PC-3 (cell line): ENCODE measurements around the gene ANKRD37. TPM values are rescaled to one million over a fixed set of nuclear protein-coding genes. Genes with fewer than 3 reads are reported as not detected.

Source experiments
- ATAC-seq: fragments of 200-7000 bp; cut with Tn5 transposase; 2 replicates; pipeline ENCODE4 v1.9.1; 2020; ENCODE audit warnings: mild to moderate bottlenecking, moderate library complexity
- BruUV-seq: library from RNA; stranded (reverse); fragments of 400-500 nt; replicated peaks from 2 replicates; lab custom pipeline; 2021; lab: Mats Ljungman, UMichigan
- CTCF ChIA-PET: fragments of 300-600 bp; sonication (Branson Sonifier 250); formaldehyde crosslinking; loops from one replicate; lab custom pipeline; 2022; ENCODE audit warnings: antibody characterized with exemption; lab: Charles Lee
- POLR2A ChIA-PET: fragments of 300-600 bp; sonication (Branson Sonifier 250); formaldehyde crosslinking; loops from one replicate; lab custom pipeline; 2022; ENCODE audit warnings: antibody characterized with exemption; ENCODE audit not compliant: unreplicated experiment; lab: Charles Lee
- DNase-seq: peaks from one replicate; pipeline ENCODE4 v3.0.0-alpha.2; 2015
- H2AFZ ChIP-seq: fragments of 300-600 bp; sonication (generic); 2 replicates; pipeline ENCODE4 v1.6.0; 2016; ENCODE audit warnings: antibody characterized with exemption, low read length
- H3F3A ChIP-seq: fragments of 300-600 bp; sonication (generic); one replicate; pipeline ENCODE4 v1.6.0; 2017; ENCODE audit warnings: antibody characterized with exemption, low read length, control low read depth, mild to moderate bottlenecking; ENCODE audit not compliant: unreplicated experiment
- H3K27ac ChIP-seq: fragments of 300-600 bp; sonication (generic); 2 replicates; pipeline ENCODE4 v1.5.1; 2016; ENCODE audit warnings: mild to moderate bottlenecking, low read length
- H3K27me3 ChIP-seq: fragments of 300-600 bp; sonication (generic); 2 replicates; pipeline ENCODE4 v1.6.1; 2016; ENCODE audit warnings: low read length, mixed read lengths
- H3K36me3 ChIP-seq: fragments of 300-600 bp; sonication (generic); 2 replicates; pipeline ENCODE4 v1.6.1; 2016; ENCODE audit warnings: low read depth, mixed run types, low read length, mixed read lengths
- H3K4me1 ChIP-seq: fragments of 300-600 bp; sonication (generic); 2 replicates; pipeline ENCODE4 v1.5.1; 2016; ENCODE audit warnings: low read length; ENCODE audit not compliant: insufficient read depth
- H3K4me2 ChIP-seq: fragments of 300-600 bp; sonication (generic); 2 replicates; pipeline ENCODE4 v1.6.0; 2016; ENCODE audit warnings: low read length
- H3K4me3 ChIP-seq: fragments of 300-600 bp; sonication (generic); 2 replicates; pipeline ENCODE4 v1.5.1; 2016; ENCODE audit warnings: mild to moderate bottlenecking, low read length, mixed read lengths
- H3K79me2 ChIP-seq: fragments of 300-600 bp; sonication (generic); 2 replicates; pipeline ENCODE4 v1.6.1; 2017; ENCODE audit warnings: low read length, mixed read lengths
- H3K9ac ChIP-seq: fragments of 300-600 bp; sonication (generic); 2 replicates; pipeline ENCODE4 v1.6.0; 2016; ENCODE audit warnings: mild to moderate bottlenecking, low read length
- H3K9me2 ChIP-seq: fragments of 300-600 bp; sonication (generic); replicated peaks from 2 replicates; pipeline ENCODE4 v1.6.1; 2016; ENCODE audit warnings: mixed run types, low read length, mixed read lengths
- H3K9me3 ChIP-seq: fragments of 300-600 bp; sonication (generic); 2 replicates; pipeline ENCODE4 v1.6.1; 2016; ENCODE audit warnings: low read length, mixed read lengths
- H4K20me1 ChIP-seq: fragments of 300-600 bp; sonication (generic); 2 replicates; pipeline ENCODE4 v1.6.1; 2016; ENCODE audit warnings: low read length, mixed read lengths
- EZH2 ChIP-seq: fragments of 300-600 bp; sonication (generic); IDR thresholded peaks from one replicate; pipeline ENCODE4 v1.6.1; 2017; ENCODE audit warnings: antibody characterized with exemption, mild to moderate bottlenecking, low read length; ENCODE audit not compliant: unreplicated experiment
- EZH2phosphoT487 ChIP-seq: fragments of 300-600 bp; sonication (generic); IDR thresholded peaks from 2 replicates; pipeline ENCODE4 v1.6.1; 2018; ENCODE audit warnings: mild to moderate bottlenecking, antibody characterized with exemption, low read length, borderline replicate concordance
- intact Hi-C: fragments of 100-400 bp; cut with micrococcal nuclease; formaldehyde crosslinking; loops from 2 replicates; pipeline ENCODE4 v1.9.0; 2023
- total RNA-seq: library from RNA; depleted of rRNA; stranded (reverse); fragments of >200 nt; gene quantifications from 2 replicates; pipeline ENCODE4 v1.2.3, GENCODE V29; 2014
- TF ChIP-seq, protein P1 (sequence below): fragments of 300-600 bp; sonication (generic); conservative IDR thresholded peaks from 2 replicates; pipeline ENCODE4 v1.5.1; 2017; ENCODE audit warnings: antibody characterized with exemption, low read depth, mild to moderate bottlenecking, low read length

The ANKRD37 gene
- total RNA-seq, 1 experiment from 2014 or later, result 18.7 TPM

DNA sequence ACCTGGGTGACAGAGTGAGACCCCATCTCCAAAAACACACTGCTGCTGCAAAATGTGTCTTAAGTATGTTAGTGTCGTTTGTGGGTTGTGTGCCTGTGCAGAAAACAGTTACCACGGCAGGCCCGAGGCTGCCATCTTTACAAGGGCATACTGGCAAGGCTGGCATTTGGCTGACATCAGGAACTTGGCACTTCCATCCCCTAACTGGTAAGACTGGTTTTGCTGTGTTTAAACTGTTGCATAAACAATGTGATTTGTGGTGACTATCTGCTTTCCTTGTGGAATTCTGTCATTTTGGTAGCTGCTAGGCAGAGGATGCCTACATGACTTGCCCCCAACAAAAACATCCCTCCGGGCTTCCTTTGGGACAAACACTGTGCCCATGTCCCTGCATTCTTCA lies 13.2 kb upstream of the ANKRD37 start:
- no peaks in the 10 kb centered on the region for H3K9me3 ChIP-seq
- intact Hi-C loops, result no loop called here
- peaks cover 13% of the 10 kb centered on the region for H3K4me1 ChIP-seq
- H3K4me3 ChIP-seq, result 0 out of 2 replicates have a peak overlapping the region, but pooled peaks have one; percentile 23
- no peak overlapping the region for H3K27ac ChIP-seq
- H4K20me1 ChIP-seq, result no peaks in the 10 kb centered on the region
- BruUV-seq, result no TSS peak
- DNase-seq (peak; percentile 82), ATAC-seq (peak; percentile 51; the same call in 1 of the 2 replicates)
- no peak overlapping the region for H3K9ac ChIP-seq
- no peaks in the 10 kb centered on the region for H3F3A ChIP-seq
- H3K4me2 ChIP-seq, result peak overlapping the region; percentile 57
- CTCF ChIA-PET, result no interaction called here
- no peaks in the 10 kb centered on the region for H3K36me3 ChIP-seq
- no peaks in the 10 kb centered on the region for H3K9me2 ChIP-seq
- H3K27me3 ChIP-seq, result no peaks in the 10 kb centered on the region
- no peak for TF ChIP-seq EZH2
- no peak for TF ChIP-seq EZH2phosphoT487
- TF ChIP-seq, protein P1, sequence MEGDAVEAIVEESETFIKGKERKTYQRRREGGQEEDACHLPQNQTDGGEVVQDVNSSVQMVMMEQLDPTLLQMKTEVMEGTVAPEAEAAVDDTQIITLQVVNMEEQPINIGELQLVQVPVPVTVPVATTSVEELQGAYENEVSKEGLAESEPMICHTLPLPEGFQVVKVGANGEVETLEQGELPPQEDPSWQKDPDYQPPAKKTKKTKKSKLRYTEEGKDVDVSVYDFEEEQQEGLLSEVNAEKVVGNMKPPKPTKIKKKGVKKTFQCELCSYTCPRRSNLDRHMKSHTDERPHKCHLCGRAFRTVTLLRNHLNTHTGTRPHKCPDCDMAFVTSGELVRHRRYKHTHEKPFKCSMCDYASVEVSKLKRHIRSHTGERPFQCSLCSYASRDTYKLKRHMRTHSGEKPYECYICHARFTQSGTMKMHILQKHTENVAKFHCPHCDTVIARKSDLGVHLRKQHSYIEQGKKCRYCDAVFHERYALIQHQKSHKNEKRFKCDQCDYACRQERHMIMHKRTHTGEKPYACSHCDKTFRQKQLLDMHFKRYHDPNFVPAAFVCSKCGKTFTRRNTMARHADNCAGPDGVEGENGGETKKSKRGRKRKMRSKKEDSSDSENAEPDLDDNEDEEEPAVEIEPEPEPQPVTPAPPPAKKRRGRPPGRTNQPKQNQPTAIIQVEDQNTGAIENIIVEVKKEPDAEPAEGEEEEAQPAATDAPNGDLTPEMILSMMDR, result no peak
- no peaks in the 10 kb centered on the region for H3K79me2 ChIP-seq
- POLR2A ChIA-PET, result no interaction called here
- H2AFZ ChIP-seq, result no peak overlapping the region

DNA sequence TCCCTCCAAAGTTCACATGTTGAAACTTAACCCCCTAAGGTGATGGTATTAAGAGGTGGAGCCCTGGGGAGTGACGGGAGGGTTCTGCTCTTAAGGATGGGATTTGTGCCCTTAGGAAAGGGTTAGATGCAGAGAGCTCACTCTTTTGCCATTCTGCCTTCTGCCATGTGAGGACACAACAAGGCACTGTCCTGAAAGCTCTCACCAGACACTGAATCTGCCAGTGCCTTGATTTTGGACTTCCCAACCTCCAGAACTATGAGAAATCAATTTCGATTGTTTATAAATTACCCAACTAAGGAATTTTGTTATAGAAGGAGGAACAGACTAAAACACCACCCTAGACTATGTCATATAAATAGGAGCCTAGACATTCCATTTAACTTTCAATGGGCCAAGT lies 12.6 kb upstream of the ANKRD37 start:
- CTCF ChIA-PET, result no interaction called here
- no peaks in the 10 kb centered on the region for H3F3A ChIP-seq

DNA sequence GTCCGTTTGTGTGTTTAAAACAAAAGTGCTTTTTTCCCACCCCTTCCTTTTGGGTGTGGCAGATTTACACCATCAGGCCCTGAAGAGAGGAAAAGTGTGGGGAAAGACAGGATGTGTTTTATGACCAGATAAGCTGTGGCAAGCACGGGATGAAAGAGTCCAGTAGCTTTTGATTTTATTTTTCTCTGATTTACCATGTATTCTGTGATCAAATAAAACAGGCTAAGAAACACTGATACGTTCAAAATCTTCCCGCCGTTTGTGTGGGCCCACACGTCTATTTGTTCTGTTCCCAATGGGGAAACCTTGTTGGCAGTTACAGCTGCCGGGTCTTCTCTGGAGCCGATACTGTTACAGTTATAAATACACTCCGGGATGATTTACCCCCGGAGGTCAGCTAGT lies 11.7 kb upstream of the ANKRD37 start:
- no peak overlapping the region for H3K27ac ChIP-seq
- H3K36me3 ChIP-seq, result no peaks in the 10 kb centered on the region
- no peaks in the 10 kb centered on the region for H3K9me3 ChIP-seq
- no peak overlapping the region for H3K9ac ChIP-seq
- H4K20me1 ChIP-seq, result no peaks in the 10 kb centered on the region
- no peaks in the 10 kb centered on the region for H3F3A ChIP-seq
- TF ChIP-seq, protein P1, result no peak
- TF ChIP-seq EZH2 (no peak), EZH2phosphoT487 (no peak)
- no peaks in the 10 kb centered on the region for H3K9me2 ChIP-seq
- DNase-seq, result no peak
- no peaks in the 10 kb centered on the region for H3K27me3 ChIP-seq
- BruUV-seq, result no TSS peak
- ATAC-seq, result no peak
- ChIA-PET POLR2A (interaction anchor here (0.6 kb wide), 1 partner anchor 522 kb away, joined by 9 read pairs; no protein-coding TSS in a partner anchor), CTCF (no interaction called here)
- no peak overlapping the region for H3K4me3 ChIP-seq
- H3K4me1 ChIP-seq, result peaks cover 13% of the 10 kb centered on the region
- H2AFZ ChIP-seq, result no peak overlapping the region
- no peaks in the 10 kb centered on the region for H3K79me2 ChIP-seq
- intact Hi-C loops, result no loop called here
- H3K4me2 ChIP-seq, result no peak overlapping the region

More for the DNA sequence above, 12.6 kb upstream of the ANKRD37 start:
- Histone ChIP-seq H3K4me3 (no peak overlapping the region), H3K27me3 (no peaks in the 10 kb centered on the region), H3K4me1 (peaks cover 13% of the 10 kb centered on the region), H3K27ac (no peak overlapping the region), H3K9ac (no peak overlapping the region), H3K79me2 (no peaks in the 10 kb centered on the region), H3K9me3 (no peaks in the 10 kb centered on the region), H4K20me1 (no peaks in the 10 kb centered on the region), H3K36me3 (no peaks in the 10 kb centered on the region), H2AFZ (no peak overlapping the region), H3K9me2 (no peaks in the 10 kb centered on the region), H3K4me2 (peak overlapping the region; percentile 57)
- POLR2A ChIA-PET, result no interaction called here
- TF ChIP-seq EZH2phosphoT487 (no peak), EZH2 (no peak)
- TF ChIP-seq, protein P1, result no peak
- no peak for DNase-seq
- BruUV-seq, result no TSS peak
- intact Hi-C loops, result no loop called here
- no peak for ATAC-seq
